ENCODE measurements around the gene SNX21.

SNX21 gene

DNA sequence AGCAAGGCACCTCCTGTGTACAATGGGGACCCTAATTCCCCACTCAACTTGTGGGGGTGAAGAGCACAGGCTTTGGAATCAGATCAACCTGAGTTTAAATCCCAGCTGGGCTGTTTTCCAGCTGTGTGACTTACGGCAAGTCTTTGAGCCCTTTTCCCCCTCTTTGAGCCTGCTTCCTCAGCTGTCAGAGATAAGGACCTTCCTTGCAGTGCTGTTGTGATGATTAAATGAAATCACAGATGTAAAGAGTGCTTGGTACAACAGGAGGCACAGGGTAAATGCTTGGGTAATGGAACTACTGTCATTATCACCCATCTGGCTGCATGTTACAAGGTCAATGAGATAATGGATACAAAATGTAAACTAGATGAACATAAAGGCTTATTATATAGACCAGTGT, 3.2 kb downstream of the SNX21 start:
- no peaks in the 10 kb centered on the region for H3K79me2 ChIP-seq (ENCODE audit: insufficient read depth, low read length)
- H2AFZ ChIP-seq (ENCODE audit: low read depth, low read length, severe bottlenecking): no peak overlapping the region
- H3K4me3 ChIP-seq (ENCODE audit: insufficient read depth, low read length, poor library complexity, severe bottlenecking): no peak overlapping the region
- no peaks in the 10 kb centered on the region for H3K27me3 ChIP-seq (ENCODE audit: low read length)
- no peak overlapping the region for H3K9ac ChIP-seq (ENCODE audit: low read length)
- H3K27ac ChIP-seq (ENCODE audit: low read depth, low read length): no peak overlapping the region
- H4K20me1 ChIP-seq (ENCODE audit: low read depth, low read length): no peaks in the 10 kb centered on the region
- TF ChIP-seq, protein P1, sequence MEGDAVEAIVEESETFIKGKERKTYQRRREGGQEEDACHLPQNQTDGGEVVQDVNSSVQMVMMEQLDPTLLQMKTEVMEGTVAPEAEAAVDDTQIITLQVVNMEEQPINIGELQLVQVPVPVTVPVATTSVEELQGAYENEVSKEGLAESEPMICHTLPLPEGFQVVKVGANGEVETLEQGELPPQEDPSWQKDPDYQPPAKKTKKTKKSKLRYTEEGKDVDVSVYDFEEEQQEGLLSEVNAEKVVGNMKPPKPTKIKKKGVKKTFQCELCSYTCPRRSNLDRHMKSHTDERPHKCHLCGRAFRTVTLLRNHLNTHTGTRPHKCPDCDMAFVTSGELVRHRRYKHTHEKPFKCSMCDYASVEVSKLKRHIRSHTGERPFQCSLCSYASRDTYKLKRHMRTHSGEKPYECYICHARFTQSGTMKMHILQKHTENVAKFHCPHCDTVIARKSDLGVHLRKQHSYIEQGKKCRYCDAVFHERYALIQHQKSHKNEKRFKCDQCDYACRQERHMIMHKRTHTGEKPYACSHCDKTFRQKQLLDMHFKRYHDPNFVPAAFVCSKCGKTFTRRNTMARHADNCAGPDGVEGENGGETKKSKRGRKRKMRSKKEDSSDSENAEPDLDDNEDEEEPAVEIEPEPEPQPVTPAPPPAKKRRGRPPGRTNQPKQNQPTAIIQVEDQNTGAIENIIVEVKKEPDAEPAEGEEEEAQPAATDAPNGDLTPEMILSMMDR (IDR thresholded peaks at IDR 0.05; ENCODE audit: insufficient read depth, low read length, poor library complexity, severe bottlenecking): no peak
- TF ChIP-seq EZH2phosphoT487 (conservative IDR thresholded peaks at IDR 0.05; ENCODE audit: low read length): no peak
- H3K9me3 ChIP-seq (ENCODE audit: insufficient read depth, low read length): no peaks in the 10 kb centered on the region
- H3K36me3 ChIP-seq (ENCODE audit: low read length): no peaks in the 10 kb centered on the region
- no peaks in the 10 kb centered on the region for H3K9me2 ChIP-seq (replicated peaks; ENCODE audit: insufficient read depth, low read length)
- H3K4me2 ChIP-seq (ENCODE audit: low read depth, low read length, poor library complexity, severe bottlenecking): no peak overlapping the region
- H3F3A ChIP-seq (ENCODE audit: insufficient read depth): no peaks in the 10 kb centered on the region

DNA sequence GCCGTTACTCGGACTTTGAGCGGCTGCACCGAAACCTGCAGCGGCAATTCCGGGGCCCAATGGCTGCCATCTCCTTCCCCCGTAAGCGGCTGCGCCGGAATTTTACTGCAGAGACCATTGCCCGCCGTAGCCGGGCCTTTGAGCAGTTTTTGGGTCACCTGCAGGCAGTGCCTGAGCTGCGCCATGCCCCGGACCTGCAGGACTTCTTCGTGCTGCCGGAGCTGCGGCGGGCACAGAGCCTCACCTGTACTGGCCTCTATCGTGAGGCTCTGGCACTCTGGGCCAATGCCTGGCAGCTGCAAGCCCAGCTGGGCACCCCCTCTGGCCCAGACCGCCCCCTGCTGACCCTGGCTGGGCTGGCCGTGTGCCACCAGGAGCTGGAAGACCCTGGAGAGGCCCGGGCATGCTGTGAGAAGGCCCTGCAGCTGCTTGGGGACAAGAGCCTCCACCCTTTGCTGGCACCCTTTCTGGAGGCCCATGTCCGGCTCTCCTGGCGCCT, 7.2 kb downstream of the SNX21 start:
- Histone ChIP-seq H3K9ac (ENCODE audit: low read length) (no peak overlapping the region), H3K27me3 (ENCODE audit: low read length) (no peaks in the 10 kb centered on the region), H3K9me2 (replicated peaks; ENCODE audit: insufficient read depth, low read length) (no peaks in the 10 kb centered on the region), H3K9me3 (ENCODE audit: insufficient read depth, low read length) (no peaks in the 10 kb centered on the region), H3K79me2 (ENCODE audit: insufficient read depth, low read length) (no peaks in the 10 kb centered on the region), H3K27ac (ENCODE audit: low read depth, low read length) (no peak overlapping the region), H2AFZ (ENCODE audit: low read depth, low read length, severe bottlenecking) (no peak overlapping the region), H3K36me3 (ENCODE audit: low read length) (no peaks in the 10 kb centered on the region), H3K4me3 (ENCODE audit: insufficient read depth, low read length, poor library complexity, severe bottlenecking) (no peak overlapping the region), H3K4me2 (ENCODE audit: low read depth, low read length, poor library complexity, severe bottlenecking) (no peak overlapping the region), H4K20me1 (ENCODE audit: low read depth, low read length) (no peaks in the 10 kb centered on the region), H3F3A (ENCODE audit: insufficient read depth) (no peaks in the 10 kb centered on the region)
- TF ChIP-seq, protein P1 (IDR thresholded peaks at IDR 0.05; ENCODE audit: insufficient read depth, low read length, poor library complexity, severe bottlenecking): no peak
- TF ChIP-seq EZH2phosphoT487 (conservative IDR thresholded peaks at IDR 0.05; ENCODE audit: low read length): no peak

DNA sequence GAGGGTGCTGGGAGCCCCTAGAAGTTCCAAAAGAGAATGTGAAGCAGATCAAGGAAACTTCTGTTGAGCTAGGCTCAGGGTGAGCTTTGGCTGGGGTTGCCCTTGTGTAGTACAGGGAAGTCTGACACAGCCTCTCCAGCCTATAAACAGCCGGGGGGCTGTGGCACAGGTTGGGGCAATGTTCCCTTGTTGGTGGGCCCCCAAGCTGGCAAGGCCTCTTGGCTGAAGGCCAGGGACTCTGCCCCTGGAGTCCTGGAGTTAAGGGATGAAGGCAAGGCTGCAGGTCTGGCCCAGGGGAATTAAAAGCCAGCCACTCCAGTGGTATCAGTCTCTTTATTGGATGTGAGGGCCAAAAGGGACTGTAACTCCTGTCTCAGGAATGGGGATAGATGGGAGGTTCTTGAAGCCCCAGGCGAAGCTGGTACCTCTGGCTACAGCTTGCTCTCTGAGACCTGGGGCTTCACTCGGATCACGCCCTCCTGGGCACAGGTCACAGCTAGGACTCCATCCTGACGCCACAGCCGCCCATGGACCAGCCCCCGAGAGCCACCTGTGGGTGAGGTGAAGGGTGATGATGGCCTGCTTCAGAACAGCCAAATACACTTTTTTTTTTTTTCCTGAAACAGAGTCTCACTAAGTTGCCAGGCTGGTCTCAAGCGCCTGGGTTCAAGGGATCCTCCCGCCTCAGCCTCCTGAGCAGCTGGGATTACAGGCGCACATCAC, 8.0 kb downstream of the SNX21 start:
- Histone ChIP-seq H4K20me1 (ENCODE audit: low read depth, low read length) (no peaks in the 10 kb centered on the region), H3K79me2 (ENCODE audit: insufficient read depth, low read length) (no peaks in the 10 kb centered on the region), H3K36me3 (ENCODE audit: low read length) (no peaks in the 10 kb centered on the region), H3K9me3 (ENCODE audit: insufficient read depth, low read length) (no peaks in the 10 kb centered on the region), H3K9ac (ENCODE audit: low read length) (no peak overlapping the region), H3K9me2 (replicated peaks; ENCODE audit: insufficient read depth, low read length) (no peaks in the 10 kb centered on the region), H3K4me3 (ENCODE audit: insufficient read depth, low read length, poor library complexity, severe bottlenecking) (no peak overlapping the region), H3K27ac (ENCODE audit: low read depth, low read length) (no peak overlapping the region), H2AFZ (ENCODE audit: low read depth, low read length, severe bottlenecking) (no peak overlapping the region), H3F3A (ENCODE audit: insufficient read depth) (no peaks in the 10 kb centered on the region), H3K4me2 (ENCODE audit: low read depth, low read length, poor library complexity, severe bottlenecking) (no peak overlapping the region), H3K27me3 (ENCODE audit: low read length) (no peaks in the 10 kb centered on the region)
- TF ChIP-seq EZH2phosphoT487 (conservative IDR thresholded peaks at IDR 0.05; ENCODE audit: low read length): no peak
- TF ChIP-seq, protein P1 (IDR thresholded peaks at IDR 0.05; ENCODE audit: insufficient read depth, low read length, poor library complexity, severe bottlenecking): no peak

Data from SU-DHL-6 (cell line).